DND-41 (cell line): ENCODE results near the gene TGM6.

Experiments used
- CTCF ChIP-seq: IDR thresholded peaks from 2 replicates; pipeline ENCODE4 v1.5.1; 2012; ENCODE audit warnings: borderline replicate concordance, low read length, moderate library complexity, mild to moderate bottlenecking; ENCODE audit not compliant: poor library complexity, severe bottlenecking; ENCODE audit errors: extremely low read depth
- EZH2 ChIP-seq: IDR thresholded peaks from 3 replicates; pipeline ENCODE4 v1.6.1; 2012; ENCODE audit warnings: borderline replicate concordance, low read depth, mild to moderate bottlenecking, moderate library complexity, low read length, inconsistent platforms; ENCODE audit not compliant: severe bottlenecking

DNA sequence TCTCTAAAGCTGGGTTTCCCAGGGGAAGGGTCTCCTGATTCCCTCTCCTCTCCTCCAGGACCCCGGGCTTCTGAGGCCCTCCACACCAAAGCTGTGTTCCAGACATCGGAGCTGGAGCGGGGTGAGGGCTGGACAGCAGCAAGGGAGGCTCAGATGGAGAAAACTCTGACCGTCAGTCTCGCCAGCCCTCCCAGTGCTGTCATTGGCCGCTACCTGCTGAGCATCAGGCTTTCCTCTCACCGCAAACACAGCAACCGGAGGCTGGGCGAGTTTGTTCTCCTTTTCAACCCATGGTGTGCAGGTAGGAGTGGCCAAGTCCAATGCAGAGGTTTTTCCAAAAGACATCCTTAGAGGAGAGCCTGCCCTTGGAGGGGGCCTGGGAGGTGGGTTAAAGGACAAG is 14.4 kb downstream of the TGM6 start:
- TF ChIP-seq CTCF (no peak), EZH2 (no peak)
